Measurements from ENCODE around the gene IRX6.

IRX6 gene

GRCh38 chr16:55340445-55340844, 16.4 kb downstream of the IRX6 start:
- DNase-seq (ENCODE audit: low read depth) = no peak
- H3K4me3 ChIP-seq (ENCODE audit: low read length) = no peak overlapping the region
- TF ChIP-seq, protein P1, sequence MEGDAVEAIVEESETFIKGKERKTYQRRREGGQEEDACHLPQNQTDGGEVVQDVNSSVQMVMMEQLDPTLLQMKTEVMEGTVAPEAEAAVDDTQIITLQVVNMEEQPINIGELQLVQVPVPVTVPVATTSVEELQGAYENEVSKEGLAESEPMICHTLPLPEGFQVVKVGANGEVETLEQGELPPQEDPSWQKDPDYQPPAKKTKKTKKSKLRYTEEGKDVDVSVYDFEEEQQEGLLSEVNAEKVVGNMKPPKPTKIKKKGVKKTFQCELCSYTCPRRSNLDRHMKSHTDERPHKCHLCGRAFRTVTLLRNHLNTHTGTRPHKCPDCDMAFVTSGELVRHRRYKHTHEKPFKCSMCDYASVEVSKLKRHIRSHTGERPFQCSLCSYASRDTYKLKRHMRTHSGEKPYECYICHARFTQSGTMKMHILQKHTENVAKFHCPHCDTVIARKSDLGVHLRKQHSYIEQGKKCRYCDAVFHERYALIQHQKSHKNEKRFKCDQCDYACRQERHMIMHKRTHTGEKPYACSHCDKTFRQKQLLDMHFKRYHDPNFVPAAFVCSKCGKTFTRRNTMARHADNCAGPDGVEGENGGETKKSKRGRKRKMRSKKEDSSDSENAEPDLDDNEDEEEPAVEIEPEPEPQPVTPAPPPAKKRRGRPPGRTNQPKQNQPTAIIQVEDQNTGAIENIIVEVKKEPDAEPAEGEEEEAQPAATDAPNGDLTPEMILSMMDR (conservative IDR thresholded peaks at IDR 0.05; ENCODE audit: low read depth, low read length) = no peak

- no peak for DNase-seq (ENCODE audit: low read depth)
- no peak overlapping the region for H3K4me3 ChIP-seq (ENCODE audit: low read length)
Measured at GRCh38 chr16:55341681-55342080, 17.7 kb downstream of the IRX6 start.

DNA sequence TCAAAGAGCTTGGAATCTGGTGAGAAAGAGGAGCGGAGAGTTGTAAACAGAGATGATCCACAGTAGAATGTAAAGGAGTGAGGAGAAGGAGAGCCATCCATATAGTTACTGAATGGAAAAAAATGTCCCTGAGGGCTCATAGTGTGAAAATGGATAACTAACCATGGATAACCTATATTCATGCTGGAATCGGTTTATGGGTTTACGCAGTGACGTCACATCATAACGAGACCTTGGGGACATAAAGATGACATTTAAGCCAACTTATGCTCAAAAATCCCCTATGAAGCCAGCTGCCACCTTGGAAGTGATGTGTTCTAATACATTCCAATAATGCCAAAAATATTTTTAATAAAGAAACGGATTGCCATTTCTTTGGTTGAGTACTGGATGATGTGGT, 22.5 kb downstream of the IRX6 start:
- DNase-seq (ENCODE audit: low read depth) = no peak
- TF ChIP-seq, protein P1 (conservative IDR thresholded peaks at IDR 0.05; ENCODE audit: low read depth, low read length) = no peak
- no peak overlapping the region for H3K4me3 ChIP-seq (ENCODE audit: low read length)

More at GRCh38 chr16:55341681-55342080, 17.7 kb downstream of the IRX6 start:
- TF ChIP-seq, protein P1 (conservative IDR thresholded peaks at IDR 0.05; ENCODE audit: low read depth, low read length) = no peak

DNA sequence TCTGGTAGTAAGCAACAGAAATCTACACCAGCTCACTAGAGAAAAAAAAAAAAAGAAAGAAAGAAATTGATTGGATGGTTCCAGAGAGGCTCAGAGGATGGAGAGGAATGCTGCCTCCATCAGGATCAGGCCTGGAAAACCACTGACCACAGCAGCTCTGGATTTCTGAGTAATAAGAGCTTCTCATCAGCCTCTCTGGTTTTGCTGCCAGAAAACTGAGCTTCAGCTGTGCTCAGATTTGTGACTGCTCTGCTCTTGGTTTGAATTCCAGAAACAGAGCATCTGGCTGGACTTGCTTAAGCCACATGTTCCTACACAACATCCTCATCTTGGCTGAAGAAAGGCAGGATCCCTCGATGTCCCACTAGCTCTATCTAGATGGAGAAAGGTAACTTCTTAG, 25.9 kb downstream of the IRX6 start:
- no peak overlapping the region for H3K4me3 ChIP-seq (ENCODE audit: low read length)
- DNase-seq (ENCODE audit: low read depth) = no peak
- TF ChIP-seq, protein P1 (conservative IDR thresholded peaks at IDR 0.05; ENCODE audit: low read depth, low read length) = no peak

DNA sequence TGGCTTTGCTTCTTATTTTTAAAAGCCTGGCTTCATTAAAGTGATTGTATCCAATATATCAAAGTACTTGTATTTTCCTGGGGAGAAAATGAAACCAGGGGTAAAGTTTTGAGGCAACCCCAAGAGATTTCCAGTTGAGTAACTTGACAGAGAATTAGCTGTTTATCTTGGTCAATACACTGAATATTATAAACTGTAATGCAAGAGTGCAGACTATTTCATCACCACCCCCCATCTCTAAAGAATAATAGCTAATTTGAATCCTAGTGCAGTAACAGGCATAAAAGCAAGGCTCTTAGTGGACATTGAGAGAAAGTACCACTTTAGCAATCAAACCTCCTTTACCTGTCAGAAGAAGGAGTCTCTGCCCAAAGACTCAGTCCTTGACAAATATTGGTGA, 27.0 kb downstream of the IRX6 start:
- H3K4me3 ChIP-seq (ENCODE audit: low read length) = no peak overlapping the region
- no peak for DNase-seq (ENCODE audit: low read depth)
- TF ChIP-seq, protein P1 (conservative IDR thresholded peaks at IDR 0.05; ENCODE audit: low read depth, low read length) = no peak

- TF ChIP-seq, protein P1 (conservative IDR thresholded peaks at IDR 0.05; ENCODE audit: low read depth, low read length) = no peak
- DNase-seq (ENCODE audit: low read depth) = no peak
- H3K4me3 ChIP-seq (ENCODE audit: low read length) = no peak overlapping the region
Measured at GRCh38 chr16:55351936-55352335, 27.9 kb downstream of the IRX6 start.

DNA sequence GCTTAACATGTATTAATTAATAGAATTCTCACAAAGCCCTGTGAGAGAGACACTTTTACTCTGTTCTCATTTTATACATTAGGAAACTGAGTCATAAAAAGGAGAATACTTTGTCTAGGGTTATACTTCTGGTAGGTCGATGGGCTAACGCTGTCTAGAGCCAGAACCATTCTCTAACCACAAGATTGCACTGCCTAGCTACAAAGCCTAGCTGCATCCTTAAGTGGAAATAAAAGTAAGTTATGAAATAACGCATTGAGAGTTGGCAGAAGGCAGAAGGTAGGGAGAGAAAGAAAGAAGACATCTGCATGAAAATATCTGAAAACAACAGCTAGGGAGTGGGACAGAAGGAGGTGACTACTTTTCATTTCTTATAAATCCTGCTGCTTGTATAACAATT, 33.2 kb downstream of the IRX6 start:
- TF ChIP-seq, protein P1 (conservative IDR thresholded peaks at IDR 0.05; ENCODE audit: low read depth, low read length) = no peak
- no peak overlapping the region for H3K4me3 ChIP-seq (ENCODE audit: low read length)
- DNase-seq (ENCODE audit: low read depth) = no peak
